ENCODE data around the gene REEP5.

DNA sequence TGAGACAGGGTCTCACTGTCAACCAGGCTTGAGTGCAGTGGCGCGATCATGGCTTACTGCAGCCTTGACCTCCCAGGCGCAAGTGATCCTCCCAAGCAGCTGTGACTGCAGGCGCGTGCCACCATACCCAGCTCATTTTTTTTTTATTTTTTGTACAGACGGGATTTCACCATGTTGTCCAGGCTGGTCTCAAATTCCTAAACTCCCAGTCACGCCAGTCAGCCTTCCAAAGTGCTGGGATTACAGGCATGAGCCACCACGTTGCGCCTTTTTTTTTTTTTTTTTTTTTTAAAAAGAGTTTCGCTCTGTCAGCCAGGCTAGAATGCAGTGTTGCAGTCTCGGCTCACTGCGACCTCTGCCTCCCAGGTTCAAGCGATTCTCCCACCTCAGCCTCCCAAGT lies 88.1 kb downstream of the REEP5 start:
- TF ChIP-seq CTCF (IDR thresholded peaks at IDR 0.05; ENCODE audit: low read depth, low read length, missing input control) (no peak), TAF1 (conservative IDR thresholded peaks at IDR 0.05) (no peak), EGR1 (IDR thresholded peaks at IDR 0.05; ENCODE audit: low read depth in 2 of 2) (no peak), GABPA (IDR thresholded peaks at IDR 0.05 in 1 of 2, conservative IDR thresholded peaks at IDR 0.05 in 1 of 2) (no peak), RAD21 (IDR thresholded peaks at IDR 0.05) (no peak), ATF3 (IDR thresholded peaks at IDR 0.05) (no peak), YY1 (IDR thresholded peaks at IDR 0.05) (no peak), SP1 (IDR thresholded peaks at IDR 0.05) (no peak), RXRA (IDR thresholded peaks at IDR 0.05) (no peak)
- TF ChIP-seq, protein P1, sequence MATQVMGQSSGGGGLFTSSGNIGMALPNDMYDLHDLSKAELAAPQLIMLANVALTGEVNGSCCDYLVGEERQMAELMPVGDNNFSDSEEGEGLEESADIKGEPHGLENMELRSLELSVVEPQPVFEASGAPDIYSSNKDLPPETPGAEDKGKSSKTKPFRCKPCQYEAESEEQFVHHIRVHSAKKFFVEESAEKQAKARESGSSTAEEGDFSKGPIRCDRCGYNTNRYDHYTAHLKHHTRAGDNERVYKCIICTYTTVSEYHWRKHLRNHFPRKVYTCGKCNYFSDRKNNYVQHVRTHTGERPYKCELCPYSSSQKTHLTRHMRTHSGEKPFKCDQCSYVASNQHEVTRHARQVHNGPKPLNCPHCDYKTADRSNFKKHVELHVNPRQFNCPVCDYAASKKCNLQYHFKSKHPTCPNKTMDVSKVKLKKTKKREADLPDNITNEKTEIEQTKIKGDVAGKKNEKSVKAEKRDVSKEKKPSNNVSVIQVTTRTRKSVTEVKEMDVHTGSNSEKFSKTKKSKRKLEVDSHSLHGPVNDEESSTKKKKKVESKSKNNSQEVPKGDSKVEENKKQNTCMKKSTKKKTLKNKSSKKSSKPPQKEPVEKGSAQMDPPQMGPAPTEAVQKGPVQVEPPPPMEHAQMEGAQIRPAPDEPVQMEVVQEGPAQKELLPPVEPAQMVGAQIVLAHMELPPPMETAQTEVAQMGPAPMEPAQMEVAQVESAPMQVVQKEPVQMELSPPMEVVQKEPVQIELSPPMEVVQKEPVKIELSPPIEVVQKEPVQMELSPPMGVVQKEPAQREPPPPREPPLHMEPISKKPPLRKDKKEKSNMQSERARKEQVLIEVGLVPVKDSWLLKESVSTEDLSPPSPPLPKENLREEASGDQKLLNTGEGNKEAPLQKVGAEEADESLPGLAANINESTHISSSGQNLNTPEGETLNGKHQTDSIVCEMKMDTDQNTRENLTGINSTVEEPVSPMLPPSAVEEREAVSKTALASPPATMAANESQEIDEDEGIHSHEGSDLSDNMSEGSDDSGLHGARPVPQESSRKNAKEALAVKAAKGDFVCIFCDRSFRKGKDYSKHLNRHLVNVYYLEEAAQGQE (IDR thresholded peaks at IDR 0.05) = no peak
- TF ChIP-seq, protein P2, sequence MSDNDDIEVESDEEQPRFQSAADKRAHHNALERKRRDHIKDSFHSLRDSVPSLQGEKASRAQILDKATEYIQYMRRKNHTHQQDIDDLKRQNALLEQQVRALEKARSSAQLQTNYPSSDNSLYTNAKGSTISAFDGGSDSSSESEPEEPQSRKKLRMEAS (IDR thresholded peaks at IDR 0.05) = no peak
